ENCODE results near the gene FXR2. TPM values are rescaled to one million over a fixed set of nuclear protein-coding genes. Genes with fewer than 3 reads are reported as not detected.

The FXR2 gene
- total RNA-seq, 1 experiment from 2014 or later = 35.1 TPM

DNA sequence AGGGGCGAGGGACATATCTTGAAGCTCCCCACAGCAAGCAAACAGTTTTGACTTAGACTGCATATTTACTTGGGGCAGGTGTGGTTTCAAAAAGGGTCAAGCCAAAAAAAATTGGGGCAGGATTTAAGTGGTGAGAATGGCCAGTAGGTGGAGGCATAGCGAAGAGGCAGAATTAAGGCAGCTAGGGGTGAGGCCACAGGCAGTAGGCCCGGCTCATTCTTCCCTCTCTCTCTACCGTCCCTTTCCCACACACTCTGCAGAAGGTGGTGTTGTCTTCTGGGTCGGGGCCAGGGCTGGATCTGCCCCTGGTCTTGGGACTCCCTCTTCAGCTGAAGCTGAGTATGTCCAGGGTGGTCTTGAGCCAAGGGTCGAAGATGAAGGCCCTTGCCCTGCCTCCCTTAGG is 17.8 kb upstream of the FXR2 start:
- Mint-ChIP-seq H3K27ac (no peak overlapping the region), H3K9me3 (no peaks in the 10 kb centered on the region), H3K4me3 (no peak overlapping the region), H3K4me1 (peaks cover 35% of the 10 kb centered on the region), H3K36me3 (no peaks in the 10 kb centered on the region), H3K27me3 (ENCODE audit: low read depth) (no peaks in the 10 kb centered on the region)
- POLR2A ChIA-PET = interaction anchor here (1.0 to 5.8 kb wide), 4 partner anchors 18 to 84 kb away, joined by 3 to 68 read pairs (median 6); partner anchors contain the start of genes ATP1B2, TP53 and WRAP53
- peak; percentile 56 for DNase-seq (ENCODE audit: low spot score)
- peak; percentile 55 for ATAC-seq
- CTCF ChIA-PET = interaction anchor here (0.5 to 7.5 kb wide), 34 partner anchors 9 to 1782 kb away, joined by 3 to 205 read pairs (median 4); partner anchors contain the start of genes ATP1B2, CD68, DNAH2 and EFNB3
- TF ChIP-seq, protein P1, sequence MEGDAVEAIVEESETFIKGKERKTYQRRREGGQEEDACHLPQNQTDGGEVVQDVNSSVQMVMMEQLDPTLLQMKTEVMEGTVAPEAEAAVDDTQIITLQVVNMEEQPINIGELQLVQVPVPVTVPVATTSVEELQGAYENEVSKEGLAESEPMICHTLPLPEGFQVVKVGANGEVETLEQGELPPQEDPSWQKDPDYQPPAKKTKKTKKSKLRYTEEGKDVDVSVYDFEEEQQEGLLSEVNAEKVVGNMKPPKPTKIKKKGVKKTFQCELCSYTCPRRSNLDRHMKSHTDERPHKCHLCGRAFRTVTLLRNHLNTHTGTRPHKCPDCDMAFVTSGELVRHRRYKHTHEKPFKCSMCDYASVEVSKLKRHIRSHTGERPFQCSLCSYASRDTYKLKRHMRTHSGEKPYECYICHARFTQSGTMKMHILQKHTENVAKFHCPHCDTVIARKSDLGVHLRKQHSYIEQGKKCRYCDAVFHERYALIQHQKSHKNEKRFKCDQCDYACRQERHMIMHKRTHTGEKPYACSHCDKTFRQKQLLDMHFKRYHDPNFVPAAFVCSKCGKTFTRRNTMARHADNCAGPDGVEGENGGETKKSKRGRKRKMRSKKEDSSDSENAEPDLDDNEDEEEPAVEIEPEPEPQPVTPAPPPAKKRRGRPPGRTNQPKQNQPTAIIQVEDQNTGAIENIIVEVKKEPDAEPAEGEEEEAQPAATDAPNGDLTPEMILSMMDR (IDR thresholded peaks at IDR 0.05) = peak; percentile 28; the same call in 1 of the 2 replicates
- TF ChIP-seq ELF4 (CRISPR knock-in tag; IDR thresholded peaks at IDR 0.05; ENCODE audit: low read depth) = no peak
- no peak for TF ChIP-seq GABPB1 (CRISPR knock-in tag; IDR thresholded peaks at IDR 0.05)

DNA sequence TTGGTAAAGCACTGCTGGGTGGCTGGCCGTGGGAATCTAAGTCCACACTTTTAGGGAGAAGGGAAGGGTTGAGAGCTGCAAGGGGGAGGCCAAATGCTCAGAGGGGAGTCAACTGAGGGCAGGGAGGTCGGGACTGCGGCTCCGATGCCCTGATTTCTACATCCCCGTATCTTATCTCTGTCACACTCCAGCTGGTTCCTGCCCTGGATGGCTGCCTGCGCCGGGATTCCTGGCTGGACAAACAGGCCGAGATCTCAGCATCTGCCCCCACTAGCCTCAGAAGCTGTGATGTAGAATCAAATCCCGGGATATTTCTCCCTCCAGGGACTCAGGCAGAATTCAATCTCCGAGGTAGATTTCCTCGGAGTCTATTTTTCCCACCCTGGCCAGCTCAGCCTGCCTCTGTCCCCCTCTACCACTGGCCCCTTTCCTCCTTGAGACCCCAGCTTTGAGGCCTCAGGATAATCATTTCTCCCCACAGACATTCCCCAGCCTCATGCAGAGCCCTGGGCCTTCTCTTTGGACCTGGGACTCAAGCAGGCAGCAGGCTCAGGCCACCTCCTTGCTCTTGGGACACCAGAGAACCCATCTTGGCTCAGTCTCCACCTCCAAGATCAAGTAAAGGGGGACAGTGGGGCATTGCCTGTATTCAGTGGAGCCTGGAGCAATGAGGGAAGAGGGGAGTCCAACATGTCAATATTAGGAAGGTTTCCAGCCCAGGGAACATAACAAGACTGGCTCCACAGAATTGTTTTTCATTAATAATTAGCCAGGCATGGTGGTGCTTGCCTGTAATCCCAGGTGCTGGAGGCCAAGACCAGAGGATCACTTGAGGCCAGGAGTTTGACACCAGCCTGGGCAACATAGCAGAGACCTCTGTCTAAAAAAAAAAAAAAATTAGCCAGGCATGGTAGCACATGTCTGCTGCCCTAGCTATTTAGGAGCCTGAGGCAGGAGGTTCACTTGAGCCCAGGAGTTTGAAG is 17.0 kb upstream of the FXR2 start:
- H3K4me1 Mint-ChIP-seq = peaks cover 37% of the 10 kb centered on the region
- ATAC-seq (no peak), DNase-seq (ENCODE audit: low spot score) (no peak)
- H3K27ac Mint-ChIP-seq = no peak overlapping the region
- no peak overlapping the region for H3K4me3 Mint-ChIP-seq
- no peak for TF ChIP-seq KAT7 (CRISPR knock-in tag; IDR thresholded peaks at IDR 0.05; ENCODE audit: borderline replicate concordance)
- TF ChIP-seq, protein P2, sequence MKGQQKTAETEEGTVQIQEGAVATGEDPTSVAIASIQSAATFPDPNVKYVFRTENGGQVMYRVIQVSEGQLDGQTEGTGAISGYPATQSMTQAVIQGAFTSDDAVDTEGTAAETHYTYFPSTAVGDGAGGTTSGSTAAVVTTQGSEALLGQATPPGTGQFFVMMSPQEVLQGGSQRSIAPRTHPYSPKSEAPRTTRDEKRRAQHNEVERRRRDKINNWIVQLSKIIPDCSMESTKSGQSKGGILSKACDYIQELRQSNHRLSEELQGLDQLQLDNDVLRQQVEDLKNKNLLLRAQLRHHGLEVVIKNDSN (CRISPR knock-in tag; IDR thresholded peaks at IDR 0.05) = no peak
- no peak for TF ChIP-seq SP1 (CRISPR knock-in tag; conservative IDR thresholded peaks at IDR 0.05)
- TF ChIP-seq ZNF396 (CRISPR knock-in tag; IDR thresholded peaks at IDR 0.05; ENCODE audit: borderline replicate concordance) = no peak
- no peak for TF ChIP-seq IRF2 (CRISPR knock-in tag; IDR thresholded peaks at IDR 0.05; ENCODE audit: borderline replicate concordance, low read depth)
- TF ChIP-seq ZBTB21 (CRISPR knock-in tag; IDR thresholded peaks at IDR 0.05; ENCODE audit: borderline replicate concordance) = no peak
- no peak for TF ChIP-seq NR3C1 (CRISPR knock-in tag; conservative IDR thresholded peaks at IDR 0.05; ENCODE audit: low read depth)
- TF ChIP-seq, protein P3, sequence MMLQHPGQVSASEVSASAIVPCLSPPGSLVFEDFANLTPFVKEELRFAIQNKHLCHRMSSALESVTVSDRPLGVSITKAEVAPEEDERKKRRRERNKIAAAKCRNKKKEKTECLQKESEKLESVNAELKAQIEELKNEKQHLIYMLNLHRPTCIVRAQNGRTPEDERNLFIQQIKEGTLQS (CRISPR knock-in tag; conservative IDR thresholded peaks at IDR 0.05) = no peak
- TF ChIP-seq, protein P4, sequence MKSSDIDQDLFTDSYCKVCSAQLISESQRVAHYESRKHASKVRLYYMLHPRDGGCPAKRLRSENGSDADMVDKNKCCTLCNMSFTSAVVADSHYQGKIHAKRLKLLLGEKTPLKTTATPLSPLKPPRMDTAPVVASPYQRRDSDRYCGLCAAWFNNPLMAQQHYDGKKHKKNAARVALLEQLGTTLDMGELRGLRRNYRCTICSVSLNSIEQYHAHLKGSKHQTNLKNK (CRISPR knock-in tag; IDR thresholded peaks at IDR 0.05) = no peak
- no peaks in the 10 kb centered on the region for H3K9me3 Mint-ChIP-seq
- ChIA-PET POLR2A (interaction anchor here (1.0 to 5.8 kb wide), 6 partner anchors 19 to 85 kb away, joined by 3 to 68 read pairs (median 5); partner anchors contain the start of genes ATP1B2, SOX15, TP53 and WRAP53), CTCF (interaction anchor here (0.7 to 7.5 kb wide), 30 partner anchors 8 to 462 kb away, joined by 3 to 205 read pairs (median 6); partner anchors contain the start of genes ATP1B2, CD68, DNAH2 and EFNB3)
- H3K36me3 Mint-ChIP-seq = no peaks in the 10 kb centered on the region; the same call in 1 of the 2 replicates
- no peaks in the 10 kb centered on the region for H3K27me3 Mint-ChIP-seq (ENCODE audit: low read depth)

DNA sequence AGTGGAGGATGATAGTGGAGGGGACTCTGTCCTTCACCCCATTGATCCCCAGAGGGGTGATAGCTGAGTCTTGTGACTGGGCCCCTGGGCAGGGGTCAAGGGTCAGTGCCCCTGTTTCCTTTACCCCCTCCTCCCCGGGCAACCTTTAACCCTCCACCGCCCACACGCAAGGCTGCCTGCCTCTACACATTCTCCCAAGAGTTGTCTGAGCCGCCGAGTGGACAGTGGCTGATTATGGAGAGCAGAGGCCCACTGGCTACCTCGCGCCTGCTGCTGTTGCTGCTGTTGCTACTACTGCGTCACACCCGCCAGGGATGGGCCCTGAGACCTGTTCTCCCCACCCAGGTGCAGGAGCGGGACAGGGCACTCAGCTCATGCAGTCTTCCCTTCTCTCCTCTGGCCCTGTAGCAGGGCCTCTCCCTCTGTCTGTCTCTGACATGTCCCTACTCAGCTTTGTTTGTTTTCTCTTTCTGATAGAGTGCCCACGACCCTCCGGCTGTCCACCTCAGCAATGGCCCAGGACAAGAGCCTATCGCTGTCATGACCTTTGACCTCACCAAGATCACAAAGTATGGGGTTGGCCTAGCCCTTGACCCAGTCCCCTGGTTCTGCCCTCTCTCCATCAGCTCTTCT is 15.4 kb upstream of the FXR2 start, which contains the start of gene SHBG:
SHBG (plus strand) TSS at position 197 of the 633 bp plus-strand sequence; CDS start at position 235, 38 bp downstream.
- ATAC-seq = no peak
- H3K9me3 Mint-ChIP-seq = no peaks in the 10 kb centered on the region
- H3K4me1 Mint-ChIP-seq = peaks cover 27% of the 10 kb centered on the region
- H3K4me3 Mint-ChIP-seq = no peak within 1 kb of the TSS
- TF ChIP-seq NFE2L1 (CRISPR knock-in tag; IDR thresholded peaks at IDR 0.05) (no peak), SOX15 (CRISPR knock-in tag; IDR thresholded peaks at IDR 0.05) (no peak), ZNF121 (CRISPR knock-in tag; IDR thresholded peaks at IDR 0.05) (no peak), FOXJ3 (CRISPR knock-in tag; IDR thresholded peaks at IDR 0.05; ENCODE audit: borderline replicate concordance) (no peak), ZNF317 (CRISPR knock-in tag; IDR thresholded peaks at IDR 0.05; ENCODE audit: borderline replicate concordance, low read depth) (no peak)
- TF ChIP-seq, protein P5, sequence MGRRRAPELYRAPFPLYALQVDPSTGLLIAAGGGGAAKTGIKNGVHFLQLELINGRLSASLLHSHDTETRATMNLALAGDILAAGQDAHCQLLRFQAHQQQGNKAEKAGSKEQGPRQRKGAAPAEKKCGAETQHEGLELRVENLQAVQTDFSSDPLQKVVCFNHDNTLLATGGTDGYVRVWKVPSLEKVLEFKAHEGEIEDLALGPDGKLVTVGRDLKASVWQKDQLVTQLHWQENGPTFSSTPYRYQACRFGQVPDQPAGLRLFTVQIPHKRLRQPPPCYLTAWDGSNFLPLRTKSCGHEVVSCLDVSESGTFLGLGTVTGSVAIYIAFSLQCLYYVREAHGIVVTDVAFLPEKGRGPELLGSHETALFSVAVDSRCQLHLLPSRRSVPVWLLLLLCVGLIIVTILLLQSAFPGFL (CRISPR knock-in tag; IDR thresholded peaks at IDR 0.05; ENCODE audit: borderline replicate concordance) = no peak
- TF ChIP-seq, protein P6, sequence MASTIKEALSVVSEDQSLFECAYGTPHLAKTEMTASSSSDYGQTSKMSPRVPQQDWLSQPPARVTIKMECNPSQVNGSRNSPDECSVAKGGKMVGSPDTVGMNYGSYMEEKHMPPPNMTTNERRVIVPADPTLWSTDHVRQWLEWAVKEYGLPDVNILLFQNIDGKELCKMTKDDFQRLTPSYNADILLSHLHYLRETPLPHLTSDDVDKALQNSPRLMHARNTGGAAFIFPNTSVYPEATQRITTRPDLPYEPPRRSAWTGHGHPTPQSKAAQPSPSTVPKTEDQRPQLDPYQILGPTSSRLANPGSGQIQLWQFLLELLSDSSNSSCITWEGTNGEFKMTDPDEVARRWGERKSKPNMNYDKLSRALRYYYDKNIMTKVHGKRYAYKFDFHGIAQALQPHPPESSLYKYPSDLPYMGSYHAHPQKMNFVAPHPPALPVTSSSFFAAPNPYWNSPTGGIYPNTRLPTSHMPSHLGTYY (CRISPR knock-in tag; IDR thresholded peaks at IDR 0.05) = no peak
- no peaks in the 10 kb centered on the region for H3K27me3 Mint-ChIP-seq (ENCODE audit: low read depth)
- POLR2A ChIA-PET = interaction anchor here (1.2 kb wide), 2 partner anchors 40 to 57 kb away, joined by 3 to 8 read pairs; partner anchors contain the start of genes SOX15 and TP53
- DNase-seq (ENCODE audit: low spot score) = no peak
- H3K36me3 Mint-ChIP-seq = peaks cover 4% of the 10 kb centered on the region
- peak within 1 kb of the TSS; percentile 30; the same call in 1 of the 2 replicates for H3K27ac Mint-ChIP-seq
- CTCF ChIA-PET = interaction anchor here (1.0 to 7.5 kb wide), 9 partner anchors 15 to 114 kb away, joined by 3 to 205 read pairs (median 24); partner anchors contain the start of genes DNAH2, EFNB3, FXR2 and TP53
